ENCODE measurements around the gene SYTL5.
"Not testable (repeated sequence)": the region's sequence is repeated elsewhere in the genome, so short reads cannot be mapped to it uniquely, and the experiment has no call there.

SYTL5 gene

DNA sequence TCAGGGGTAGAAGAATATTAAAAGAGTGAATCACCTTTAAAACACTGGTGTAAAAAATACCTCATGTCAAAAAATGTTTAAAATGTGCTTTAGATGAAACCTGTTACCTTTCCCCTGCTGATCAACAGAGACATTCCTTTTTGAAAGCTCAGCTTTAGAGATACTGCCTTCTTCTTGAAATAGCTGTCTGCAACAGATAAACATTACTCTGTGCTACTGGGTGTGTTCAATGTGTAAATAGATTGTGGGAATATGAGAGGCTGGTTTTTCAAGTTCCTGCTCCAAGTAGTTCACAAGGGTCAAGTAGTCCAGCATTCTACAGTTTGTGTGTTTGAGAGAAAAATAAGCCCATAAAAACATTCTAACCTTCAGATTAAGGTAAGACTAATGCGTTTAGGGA lies at the start of gene SYTL5:
SYTL5 (plus strand) TSS at position 263 of the 400 bp plus-strand sequence. CDS start 27,337 bp downstream, outside the sequence.
- no peak for DNase-seq

DNA sequence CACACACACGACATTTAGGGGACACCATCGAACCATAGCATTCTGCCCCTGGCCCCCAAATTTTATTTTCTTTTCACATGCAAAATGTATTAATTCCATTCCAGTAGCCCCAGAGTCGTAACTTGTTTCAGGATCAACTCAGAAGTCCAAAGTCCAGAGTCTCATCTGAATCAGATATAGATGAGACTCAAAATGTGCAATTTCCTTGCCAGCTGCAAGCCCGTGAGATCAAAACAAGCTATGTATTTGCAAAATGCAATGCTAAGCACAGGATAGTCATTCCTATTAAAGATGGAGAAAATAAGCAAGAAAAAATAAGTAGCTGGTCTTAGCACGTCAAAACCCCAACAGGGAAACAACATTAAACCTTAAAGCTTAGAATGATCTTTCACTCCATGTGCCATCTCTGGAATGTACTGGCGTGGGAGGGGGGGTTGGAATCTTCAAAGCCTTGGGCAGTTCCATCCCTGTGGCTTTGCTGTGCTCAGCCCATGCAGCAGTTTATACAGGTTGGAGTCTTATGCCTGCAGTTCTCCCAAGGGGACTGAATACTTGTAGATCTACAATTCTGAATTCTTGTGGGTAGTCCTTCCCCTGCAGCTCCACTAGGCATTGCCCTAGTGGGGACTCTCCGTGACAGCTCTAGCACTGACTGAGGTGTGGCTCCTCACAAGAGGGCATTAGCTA lies 47.7 kb upstream of the SYTL5 start:
- DNase-seq = no peak

DNA sequence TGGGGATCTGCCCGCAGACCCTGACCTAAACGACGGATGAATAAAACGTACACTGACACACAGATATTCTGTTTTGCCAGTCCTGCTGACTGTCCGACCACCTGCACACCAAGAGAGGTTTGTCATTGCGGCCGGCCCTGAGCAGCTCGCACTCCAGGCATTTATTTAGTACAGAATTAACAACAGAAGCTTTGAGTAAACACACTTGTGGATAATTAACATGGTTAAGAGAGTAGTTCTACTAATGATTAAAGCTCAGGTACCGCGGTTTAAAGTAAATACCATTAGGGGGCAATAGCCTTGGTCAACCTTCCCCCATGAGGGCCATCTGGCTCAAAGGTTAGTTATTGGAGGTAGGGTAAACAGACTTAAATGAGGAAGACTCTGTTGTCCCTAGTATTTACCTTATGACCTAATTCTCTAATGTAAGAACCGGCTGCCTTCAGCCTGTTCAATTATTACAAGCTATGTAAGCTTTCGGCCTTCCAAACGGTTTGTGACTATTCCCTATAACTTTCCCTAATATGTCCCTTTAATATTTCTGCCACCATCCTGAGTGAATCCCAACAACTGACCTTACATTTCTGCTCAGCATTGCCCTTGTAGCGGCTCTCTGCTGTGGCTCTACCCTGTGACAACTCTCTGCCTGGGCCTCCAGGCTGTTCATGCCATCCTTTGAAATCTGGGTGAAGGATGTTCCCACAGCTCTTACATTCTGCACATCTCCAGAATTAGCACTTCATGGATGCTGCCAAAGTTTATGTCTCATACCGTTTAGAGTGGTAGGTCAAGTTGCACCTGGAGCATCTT lies 46.9 kb upstream of the SYTL5 start:
- no peak for DNase-seq

DNA sequence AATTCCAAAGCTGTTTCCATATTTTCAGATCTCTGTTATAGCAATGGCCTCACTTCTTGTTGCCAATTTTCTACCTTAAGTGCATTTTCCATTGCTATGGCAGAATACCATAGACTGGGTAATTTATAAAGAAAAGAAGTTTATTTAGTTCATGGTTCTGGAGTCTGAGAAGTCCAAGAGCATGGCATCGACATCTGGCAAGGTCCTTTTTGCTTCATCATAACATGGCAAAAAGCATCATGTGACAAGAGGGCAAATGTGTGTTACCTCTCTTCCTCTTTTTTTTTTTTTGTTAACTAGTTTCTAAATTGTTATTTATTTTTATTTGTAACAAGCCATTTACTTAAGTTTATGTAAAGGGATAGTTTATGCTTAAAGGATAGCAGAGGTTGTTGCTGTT lies 45.2 kb upstream of the SYTL5 start:
- DNase-seq = no peak

DNA sequence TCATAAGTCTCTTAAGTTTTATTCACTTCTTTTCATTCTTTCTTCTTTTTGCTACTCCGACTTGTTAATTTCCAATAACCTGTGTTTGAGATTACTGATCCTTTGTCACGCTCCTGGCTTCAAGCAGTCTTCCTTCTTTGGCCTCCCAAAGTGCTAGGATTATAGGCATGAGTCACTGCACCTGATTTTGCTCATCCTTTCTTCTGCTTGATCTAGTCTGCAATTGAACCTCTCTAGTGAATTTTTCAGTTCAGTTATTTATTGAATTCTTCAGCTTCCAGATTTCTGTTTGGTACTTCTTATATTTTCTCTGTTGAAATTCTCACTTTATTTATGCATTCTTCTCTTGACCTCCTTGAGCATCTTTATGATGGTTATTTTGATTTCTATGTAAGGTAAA lies 38.6 kb upstream of the SYTL5 start:
- no peak for DNase-seq

DNA sequence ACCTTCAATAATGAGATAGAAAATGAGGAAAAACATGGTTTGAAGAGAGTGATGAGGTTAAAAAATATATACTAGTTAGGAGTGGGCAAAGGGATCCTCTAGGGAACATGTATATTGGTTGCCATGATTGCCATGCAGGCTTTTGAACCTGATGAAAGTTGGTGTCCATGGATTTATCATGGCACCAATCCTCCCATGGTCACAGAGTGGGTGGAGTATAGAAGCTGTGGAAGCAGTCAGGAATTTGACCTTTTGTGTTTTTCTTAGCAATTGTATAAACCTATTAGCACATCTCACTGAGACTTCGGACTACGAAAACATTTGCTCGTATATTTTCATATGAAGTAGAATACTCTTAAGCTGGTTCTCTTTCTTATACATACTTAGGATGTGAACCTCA lies 30.9 kb upstream of the SYTL5 start:
- DNase-seq = no peak

DNA sequence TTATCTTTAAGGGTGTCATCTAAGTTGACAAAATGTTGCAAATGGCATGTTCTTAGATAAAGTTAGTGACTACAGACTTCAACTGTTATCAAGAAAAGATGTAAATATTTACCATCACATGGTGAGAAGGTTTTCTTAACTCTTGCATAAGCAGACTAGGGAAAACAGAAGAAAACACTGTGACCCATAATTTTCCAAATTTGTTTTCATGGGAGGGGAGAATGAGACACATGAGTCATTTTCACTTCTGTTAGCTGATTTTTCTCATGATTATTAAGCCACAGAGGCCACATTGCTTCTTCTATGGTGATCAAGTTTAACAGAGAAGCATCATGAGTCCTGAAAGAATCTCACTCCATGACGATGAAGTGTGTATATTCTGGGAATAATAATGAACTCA lies 30.2 kb upstream of the SYTL5 start:
- DNase-seq = no peak

DNA sequence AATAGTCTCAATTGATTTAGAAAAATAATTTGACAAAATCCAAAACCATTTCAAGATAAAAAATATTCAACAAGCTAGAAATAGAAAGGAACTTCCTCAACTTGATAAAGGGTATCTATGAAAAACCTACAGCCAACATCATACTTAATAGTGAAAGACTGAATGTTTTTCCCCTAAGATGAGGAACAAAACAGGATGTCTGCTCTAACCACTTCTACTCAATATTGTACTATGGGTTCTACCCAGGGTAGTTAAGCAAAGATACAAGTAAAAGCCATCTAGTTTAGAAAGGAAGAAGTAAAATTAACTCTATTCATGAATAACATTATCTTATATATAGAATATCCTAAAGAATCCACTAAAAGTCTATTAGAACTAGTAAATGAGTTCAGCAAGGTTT lies 21.5 kb upstream of the SYTL5 start:
- DNase-seq = no peak

DNA sequence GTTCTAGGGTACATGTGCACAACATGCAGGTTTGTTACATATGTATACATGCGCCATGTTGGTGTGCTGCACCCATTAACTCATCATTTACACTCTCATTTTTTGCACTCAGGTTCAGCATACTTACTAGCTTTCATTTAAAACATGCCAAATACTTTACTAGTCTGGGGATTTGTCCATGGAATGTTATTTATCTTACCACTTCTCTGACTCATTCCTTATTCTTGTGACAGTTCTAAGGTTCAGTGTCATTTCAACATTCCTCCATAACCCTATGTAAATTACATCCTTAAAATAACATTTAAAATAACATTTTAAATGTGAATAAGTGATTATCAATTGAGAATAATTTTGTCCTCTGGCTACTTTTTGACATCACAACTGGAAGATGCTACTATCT lies 19.5 kb upstream of the SYTL5 start:
- DNase-seq = no peak

DNA sequence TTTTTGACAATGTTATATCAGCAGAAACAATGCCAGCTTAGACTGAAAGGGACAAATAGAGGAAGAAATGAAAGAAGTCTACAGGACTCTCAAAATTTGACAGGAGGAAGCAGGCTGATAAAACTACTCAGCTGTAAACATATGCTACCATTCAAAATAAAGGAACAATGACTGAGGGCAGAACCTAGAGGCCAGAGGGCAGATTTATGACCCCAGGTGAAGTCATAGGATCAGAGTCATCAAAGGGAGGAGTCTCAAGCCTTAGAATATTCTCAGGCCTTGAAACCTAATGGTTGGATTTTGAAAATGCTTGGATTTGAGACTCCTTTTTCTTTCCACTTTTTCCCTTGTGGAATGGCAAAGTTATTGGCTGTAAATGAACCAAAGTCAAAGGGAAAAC lies 17.0 kb upstream of the SYTL5 start:
- DNase-seq = no peak

DNA sequence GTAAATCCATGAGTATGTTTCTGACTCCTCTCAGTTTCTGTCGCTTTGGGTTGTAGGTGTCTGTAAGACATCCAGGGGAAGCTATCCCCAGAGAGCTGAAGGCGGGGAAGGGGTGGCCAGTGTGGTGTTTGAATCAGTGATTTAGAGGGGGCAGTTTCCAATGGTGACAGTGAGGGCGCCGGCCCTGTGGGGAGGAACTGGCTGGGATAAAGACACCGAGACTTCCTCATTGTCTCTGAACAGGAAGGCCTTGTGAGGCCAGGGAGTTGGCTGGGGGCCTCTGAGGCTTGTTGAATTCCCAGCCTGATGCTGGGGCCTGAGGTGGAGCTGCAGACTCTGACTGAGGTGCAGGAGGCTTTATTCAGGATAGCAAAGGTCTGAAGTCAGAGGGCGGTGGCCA lies 15.1 kb upstream of the SYTL5 start:
- DNase-seq = not testable (repeated sequence)

DNA sequence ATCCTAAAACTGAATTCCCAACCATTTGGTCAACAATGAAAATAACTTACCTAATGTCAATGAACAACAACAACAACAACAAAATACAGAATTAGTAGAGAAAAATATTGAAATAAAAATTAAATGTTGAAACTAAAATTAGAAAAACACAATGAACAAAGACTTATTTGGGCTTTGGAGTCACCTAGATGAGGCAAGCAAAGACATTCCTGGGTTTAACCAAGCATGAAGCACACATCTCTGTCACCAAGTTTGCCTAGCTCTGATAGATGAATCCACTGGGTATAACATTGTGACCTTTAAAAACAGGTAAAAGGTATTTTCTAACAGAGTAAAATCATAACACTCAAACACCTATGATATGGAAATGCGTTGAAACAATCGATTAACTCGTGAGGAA lies 13.2 kb upstream of the SYTL5 start:
- DNase-seq = no peak

DNA sequence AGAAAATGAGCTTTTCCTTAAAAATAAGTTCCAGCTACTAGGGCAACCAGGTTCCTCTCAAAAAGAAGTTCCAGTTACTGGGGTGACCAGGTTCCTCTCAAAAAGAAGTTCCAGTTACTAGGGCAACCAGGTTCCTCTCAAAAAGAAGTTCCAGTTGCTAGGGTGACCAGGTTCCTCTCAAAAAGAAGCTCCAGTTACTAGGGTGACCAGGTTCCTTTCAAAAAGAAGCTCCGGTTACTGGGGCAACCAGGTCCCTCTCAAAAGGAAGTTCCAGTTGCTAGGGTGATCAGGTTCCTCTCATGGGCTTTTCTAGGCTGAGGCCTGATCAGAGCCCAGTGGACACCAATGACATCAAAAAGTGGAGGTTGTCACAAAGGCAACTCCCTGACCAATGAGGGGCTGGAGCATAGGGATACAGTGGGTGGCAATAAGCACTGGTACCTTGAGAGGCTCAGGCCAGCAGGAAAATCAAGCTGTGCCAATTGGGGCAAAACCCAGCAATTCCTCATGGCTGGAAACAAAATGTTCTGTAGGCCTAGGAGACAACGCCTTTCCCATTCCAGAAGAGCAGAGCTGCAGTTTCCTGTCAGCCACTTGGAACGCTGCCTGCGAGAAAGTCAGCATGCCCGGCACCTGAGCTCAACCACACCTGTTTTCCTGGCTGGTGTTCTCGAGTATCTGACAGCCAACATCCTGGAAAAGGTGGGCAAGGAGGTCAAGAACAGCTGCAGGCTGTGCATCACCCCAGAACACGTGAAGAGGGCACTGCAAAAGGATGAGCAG lies 12.3 kb upstream of the SYTL5 start:
- DNase-seq = peak; percentile 75

DNA sequence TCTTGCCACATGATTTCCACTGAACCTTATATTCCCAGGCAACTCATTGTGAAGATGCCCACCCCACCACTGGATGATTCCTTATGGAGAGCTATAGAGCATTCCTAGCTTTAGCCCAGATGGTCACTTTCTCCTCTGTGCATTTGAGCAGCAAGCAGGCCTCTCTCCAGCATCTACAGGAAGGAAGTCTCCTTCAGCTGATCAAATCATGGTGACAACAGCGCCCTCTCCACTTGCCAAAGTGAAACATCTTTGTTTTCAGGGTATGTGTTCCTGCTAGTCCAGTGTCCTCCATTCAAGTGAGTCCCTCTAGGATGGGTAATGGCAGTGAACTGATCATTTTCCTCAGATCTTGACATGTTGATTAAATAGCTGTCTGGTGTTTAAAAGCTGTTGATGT lies 10.9 kb upstream of the SYTL5 start:
- DNase-seq = no peak

DNA sequence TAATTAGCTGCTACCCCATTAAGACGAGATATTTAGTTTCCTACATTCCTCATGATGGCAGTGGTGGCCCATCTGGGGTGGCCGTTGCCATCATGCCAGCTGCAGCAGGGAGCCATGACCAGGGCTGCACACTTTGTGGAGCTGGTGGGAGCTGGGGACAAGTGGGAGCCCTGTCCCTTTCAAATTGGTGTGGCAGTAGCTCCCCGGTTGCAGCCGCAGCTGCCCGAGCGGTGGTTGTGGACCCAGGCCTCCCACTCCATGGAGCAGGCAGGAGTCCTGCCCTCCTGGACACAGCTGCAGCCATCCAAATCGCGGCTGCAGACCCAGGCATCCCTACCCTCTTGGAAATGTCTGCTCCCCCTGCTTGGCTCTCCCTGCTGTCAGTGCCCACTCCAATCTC lies 9.3 kb upstream of the SYTL5 start:
- DNase-seq = no peak

DNA sequence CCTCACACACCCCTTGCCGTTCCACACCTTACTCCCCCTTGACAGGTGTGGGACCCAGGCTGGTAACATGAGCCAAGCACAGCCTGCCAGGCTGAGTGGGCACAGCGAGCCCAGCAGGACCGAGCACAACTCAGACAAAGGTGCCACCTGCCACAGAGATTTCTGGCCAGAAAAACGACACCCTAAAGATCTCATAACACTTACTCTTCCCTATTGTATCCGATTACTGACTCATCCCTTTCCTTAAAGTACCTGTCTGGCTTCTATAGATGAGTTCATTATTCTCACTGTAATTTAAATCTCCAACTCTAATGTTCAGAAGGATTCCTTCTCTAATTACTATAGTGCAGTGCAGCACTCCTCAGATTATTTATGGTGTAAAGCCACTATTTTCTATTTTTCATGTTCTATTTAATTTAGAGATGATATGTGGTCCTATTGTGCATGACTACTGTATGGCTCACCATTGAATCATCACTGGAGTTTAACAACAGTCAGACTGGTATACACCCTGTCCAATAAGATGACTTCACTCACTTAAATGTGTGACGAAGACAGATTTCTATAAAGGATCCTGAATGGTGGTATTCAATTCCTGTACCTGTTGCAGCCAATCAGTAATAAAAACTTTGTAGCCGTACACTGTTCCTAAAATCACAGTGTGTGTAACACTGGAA lies 7.6 kb upstream of the SYTL5 start:
- DNase-seq = peak; percentile 37

DNA sequence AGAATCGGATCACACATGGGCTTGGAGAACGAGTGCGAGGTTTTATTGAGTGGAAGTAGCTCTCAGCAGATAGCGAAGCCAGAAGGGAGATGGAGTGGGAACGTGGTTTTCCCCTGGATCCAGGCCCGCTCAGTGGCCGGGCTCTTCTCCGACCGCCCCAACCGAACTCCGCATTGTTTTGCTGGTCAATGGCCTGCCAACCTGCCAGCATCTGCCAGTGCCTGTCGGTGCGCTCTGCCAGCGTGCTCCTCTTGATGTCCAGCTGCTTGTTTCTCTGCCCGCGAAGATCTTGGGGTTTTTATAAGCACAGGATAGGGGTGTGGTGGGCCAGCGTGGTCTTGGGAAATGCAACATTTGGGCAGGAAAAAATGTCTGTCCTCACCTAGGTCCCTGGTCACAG lies 5.6 kb upstream of the SYTL5 start:
- DNase-seq = no peak

DNA sequence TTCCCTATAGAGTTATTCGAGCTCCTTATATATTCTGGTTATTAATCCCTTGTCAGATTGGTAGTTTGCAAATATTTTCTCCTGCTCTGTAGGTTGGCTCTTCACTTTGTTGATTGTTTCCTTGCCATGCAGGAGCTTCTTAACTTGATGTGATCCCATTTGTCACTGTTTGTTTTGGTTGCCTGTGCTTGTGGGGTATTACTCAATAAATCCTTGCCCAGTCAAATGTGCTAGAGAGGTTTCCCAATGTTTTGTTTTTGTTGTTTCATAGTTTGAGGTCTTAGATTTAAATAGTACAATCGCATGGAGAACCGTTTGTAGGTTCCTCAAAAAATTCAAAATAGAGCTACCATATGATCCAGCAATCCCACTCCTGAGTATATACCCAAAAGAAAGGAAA lies 2.3 kb upstream of the SYTL5 start:
- no peak for DNase-seq

DNA sequence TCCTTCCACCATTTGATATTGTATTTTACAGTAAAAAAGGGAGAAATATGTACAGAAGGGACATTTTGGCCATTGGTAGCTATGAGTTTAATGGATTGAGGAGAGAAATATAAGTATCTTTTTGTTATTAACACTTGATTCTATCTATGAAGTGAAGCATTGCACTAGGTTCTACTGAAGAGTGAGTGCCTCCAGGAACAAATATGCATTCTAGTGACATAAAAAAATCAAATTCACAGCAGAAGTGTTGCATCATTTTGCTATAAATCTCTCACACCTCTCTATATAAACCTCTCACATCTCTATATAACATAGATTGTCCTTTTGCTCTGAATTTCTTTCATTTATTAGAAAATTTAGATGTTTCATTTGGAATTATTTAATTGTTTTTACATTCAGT lies 425 bp downstream of the SYTL5 start:
- DNase-seq = no peak

DNA sequence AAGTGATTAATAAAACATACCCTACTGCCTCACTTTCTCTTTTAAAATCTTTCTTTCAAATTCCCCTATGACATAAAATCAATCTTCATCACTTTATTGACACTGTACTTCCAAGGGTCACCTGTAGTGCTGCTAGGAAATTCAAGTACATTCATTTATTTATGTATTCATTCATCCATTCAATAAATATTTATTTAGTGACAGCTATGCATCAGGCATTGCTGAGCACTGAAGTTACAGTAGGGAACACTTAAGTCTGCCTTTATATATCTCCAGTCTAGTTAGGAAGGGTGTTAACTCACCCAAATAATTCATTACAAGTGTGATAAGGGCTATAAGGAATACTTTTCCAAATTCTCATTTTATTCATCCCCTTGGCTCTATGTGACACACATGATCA lies 2.3 kb downstream of the SYTL5 start:
- DNase-seq = no peak

DNA sequence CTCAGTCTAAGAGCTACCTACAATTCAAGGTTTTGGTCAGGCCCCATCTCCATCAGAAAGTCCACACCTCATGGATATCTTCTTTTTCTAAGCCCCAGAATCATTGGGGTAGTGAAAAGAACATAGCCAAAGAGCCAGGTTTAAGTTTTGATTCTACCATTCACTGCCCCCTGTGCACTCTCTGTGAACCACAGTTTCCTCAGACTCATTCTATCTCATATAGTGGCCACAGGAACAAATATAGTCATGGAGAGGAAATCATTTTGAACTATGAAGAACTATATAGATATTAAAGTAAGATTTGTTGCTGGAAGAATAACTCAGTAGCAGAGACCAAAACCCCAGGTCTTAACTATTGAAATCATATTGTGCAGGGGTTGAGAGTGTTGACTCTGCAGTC lies 3.3 kb downstream of the SYTL5 start:
- no peak for DNase-seq

DNA sequence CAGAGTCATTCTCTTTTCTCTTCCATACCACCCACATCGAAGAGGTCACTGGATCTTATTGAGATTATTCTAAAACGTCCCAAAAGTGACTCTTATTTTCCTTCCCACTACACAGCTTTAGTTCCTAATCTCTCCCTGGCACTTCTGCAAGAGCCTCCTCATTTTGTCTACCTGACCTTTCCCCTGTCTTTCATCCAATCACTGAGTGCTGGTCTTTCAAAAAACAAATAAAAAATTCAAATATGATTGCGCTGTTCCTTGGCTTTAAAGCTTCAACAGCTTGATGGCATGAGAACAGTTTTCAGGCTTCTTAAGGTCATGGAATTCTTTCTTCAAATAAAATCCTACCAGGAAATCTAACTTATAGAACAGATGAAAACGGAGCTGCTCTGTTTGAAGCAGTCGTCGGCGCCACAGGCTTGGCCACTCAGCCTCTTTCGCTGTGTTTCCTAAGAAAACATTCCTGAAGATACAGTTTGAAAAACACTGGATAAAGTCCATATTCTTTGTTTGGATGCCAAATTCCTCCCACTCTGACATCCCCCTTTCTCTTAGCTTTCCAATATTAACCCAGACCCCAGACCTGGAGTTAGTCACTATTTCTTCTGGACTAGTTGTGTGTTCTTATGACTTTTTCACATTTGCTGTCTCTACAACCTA lies 12.5 kb downstream of the SYTL5 start:
- DNase-seq = no peak

DNA sequence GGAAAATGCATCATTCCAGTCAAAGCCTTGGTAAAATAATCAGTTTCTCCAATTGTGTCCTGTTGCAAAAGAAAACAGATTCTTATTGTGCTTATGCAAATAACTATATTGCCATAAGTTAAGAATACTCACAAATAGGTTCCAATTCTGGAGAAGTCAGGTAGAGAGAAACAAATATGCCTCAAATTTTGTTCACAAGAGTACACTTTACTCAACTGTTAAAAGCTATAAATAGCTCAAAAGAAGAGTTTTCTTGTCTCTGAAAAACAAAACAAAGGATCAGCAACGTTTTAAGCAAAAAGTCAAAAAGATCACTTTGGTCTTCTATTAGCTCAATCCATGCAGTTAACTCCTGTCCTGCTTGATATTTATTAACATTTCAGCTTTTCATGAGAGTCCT lies 21.9 kb downstream of the SYTL5 start:
- no peak for DNase-seq

Data from NCI-H2107 (cell line).